ENCODE measurements around the gene GSN. TPM values are rescaled to one million over a fixed set of nuclear protein-coding genes. Genes with fewer than 3 reads are reported as not detected.

Gene GSN
- total and polyA plus RNA-seq, 2 of the 13 experiments (the other 11 are each of a cell fraction or from before 2014, with no cell fraction given), result 294 to 307 TPM

- TF ChIP-seq ARID5B (CRISPR knock-in tag; IDR thresholded peaks at IDR 0.05) (peak; percentile 49), PCBP2 (optimal IDR thresholded peaks at IDR 0.05; ENCODE audit: low read depth, low read length, poor library complexity, severe bottlenecking) (no peak), SATB2 (CRISPR knock-in tag; IDR thresholded peaks at IDR 0.05) (0 out of 2 replicates have a peak, but pooled peaks have one; percentile 32), NFE2L1 (CRISPR knock-in tag; IDR thresholded peaks at IDR 0.05; ENCODE audit: borderline replicate concordance) (no peak), AGO1 (IDR thresholded peaks at IDR 0.05; ENCODE audit: low read depth, low read length, poor library complexity, severe bottlenecking) (no peak), ZNF614 (CRISPR knock-in tag; IDR thresholded peaks at IDR 0.05; ENCODE audit: borderline replicate concordance) (peak; percentile 82; the same call in 1 of the 2 replicates), ZNF446 (CRISPR knock-in tag; IDR thresholded peaks at IDR 0.05) (peak; percentile 71; the same call in 1 of the 2 replicates), UBTF (CRISPR knock-in tag; IDR thresholded peaks at IDR 0.05) (peak; percentile 76), RXRA (CRISPR knock-in tag; IDR thresholded peaks at IDR 0.05) (peak; percentile 18; the same call in 1 of the 2 replicates), IRX3 (CRISPR knock-in tag; IDR thresholded peaks at IDR 0.05; ENCODE audit: borderline replicate concordance, low read depth) (no peak), IKZF5 (CRISPR knock-in tag; IDR thresholded peaks at IDR 0.05) (peak; percentile 60; the same call in 1 of the 2 replicates), KLF11 (CRISPR knock-in tag; IDR thresholded peaks at IDR 0.05) (no peak; the same call in 1 of the 2 replicates), FUBP1 (CRISPR knock-in tag; IDR thresholded peaks at IDR 0.05; ENCODE audit: borderline replicate concordance) (no peak), ZNF556 (CRISPR knock-in tag; IDR thresholded peaks at IDR 0.05; ENCODE audit: borderline replicate concordance) (no peak), RARG (CRISPR knock-in tag; IDR thresholded peaks at IDR 0.05; ENCODE audit: low read depth) (no peak), RNF2 (conservative IDR thresholded peaks at IDR 0.05; ENCODE audit: low read depth) (peak; percentile 73), NFKB2 (CRISPR knock-in tag; IDR thresholded peaks at IDR 0.05; ENCODE audit: borderline replicate concordance) (peak; percentile 37)
These were observed 101.8 kb downstream of the GSN start, which contains the start of gene STOM (continued) for GRCh38 chr9:121369595-121370265.

Measured in HepG2 (cell line).